Endothelial cell of umbilical vein (primary cell): ENCODE results near the gene LRRC19. TPM values are rescaled to one million over a fixed set of nuclear protein-coding genes. Genes with fewer than 3 reads are reported as not detected.

ENCODE experiments used
- BruUV-seq: library from RNA; stranded (reverse); fragments of 400-500 nt; replicated peaks from 2 replicates; lab custom pipeline; 2021; lab: Mats Ljungman, UMichigan
- CTCF ChIA-PET: fragments of 300-600, 350-600 bp; sonication (Branson Sonifier 250); formaldehyde crosslinking; loops from one replicate; lab custom pipeline; 2021; ENCODE audit warnings: antibody characterized with exemption, inconsistent platforms; lab: Charles Lee
- POLR2A ChIA-PET: fragments of 300-600, 350-600 bp; sonication (Branson Sonifier 250); formaldehyde crosslinking; loops from one replicate; lab custom pipeline; 2021; ENCODE audit warnings: antibody characterized with exemption, inconsistent platforms; lab: Charles Lee
- DNase-seq: peaks from one replicate; pipeline ENCODE4 v3.0.0-alpha.2; 2011; ENCODE audit warnings: low read depth, low spot score
- FAIRE-seq: peaks from 2 replicates; lab custom pipeline; 2011; peaks lifted over from hg19 to GRCh38; lab: Jason Lieb, UNC
- H2AFZ ChIP-seq: 2 replicates; pipeline ENCODE4 v1.6.0; 2012; ENCODE audit warnings: low read depth, low read length, control low read depth, inconsistent platforms
- H3K27ac ChIP-seq: 2 replicates; pipeline ENCODE4 v1.5.1; 2011; ENCODE audit warnings: low read depth, mild to moderate bottlenecking, control low read depth, low read length, moderate library complexity; ENCODE audit not compliant: insufficient read depth
- H3K27me3 ChIP-seq, 2 experiments: 2 replicates each; pipeline versions ENCODE4 v1.6.0 to v1.6.1; 2011; ENCODE audit warnings: low read length in 2 of 2, mixed read lengths in 1 of 2; ENCODE audit not compliant: control insufficient read depth in 2 of 2, insufficient read depth in 2 of 2
- H3K36me3 ChIP-seq, 2 experiments: 2 replicates in 1 of 2; 3 replicates in 1 of 2; pipeline ENCODE4 v1.5.1; 2011; ENCODE audit warnings: low read length in 2 of 2, mild to moderate bottlenecking in 1 of 2, moderate library complexity in 1 of 2; ENCODE audit not compliant: control insufficient read depth in 2 of 2, insufficient read depth in 2 of 2; ENCODE audit errors: extremely low read depth in 1 of 2
- H3K4me1 ChIP-seq: 3 replicates; pipeline ENCODE4 v1.5.1; 2011; ENCODE audit warnings: mild to moderate bottlenecking, low read length; ENCODE audit not compliant: control insufficient read depth, insufficient read depth; ENCODE audit errors: extremely low read depth
- H3K4me2 ChIP-seq: 2 replicates; pipeline ENCODE4 v1.6.1; 2011; ENCODE audit warnings: low read length, control low read depth, mixed read lengths; ENCODE audit not compliant: insufficient read depth
- H3K4me3 ChIP-seq, 3 experiments: fragments of 200-600 bp in 1 of 3; sonication (generic), shearing (Covaris generic) in 1 of 3; replicated peaks in 1 of 3; 2 replicates each; pipeline ENCODE4 v1.5.1; 2011 to 2016; ENCODE audit warnings: control low read depth in 3 of 3, low read length in 3 of 3, mild to moderate bottlenecking in 2 of 3, inconsistent platforms in 1 of 3, low read depth in 1 of 3, moderate library complexity in 1 of 3; ENCODE audit not compliant: insufficient read depth in 1 of 3
- H3K79me2 ChIP-seq: 2 replicates; pipeline ENCODE4 v1.6.0; 2012; ENCODE audit warnings: low read length, inconsistent platforms; ENCODE audit not compliant: control insufficient read depth, insufficient read depth
- H3K9ac ChIP-seq: replicated peaks from 2 replicates; pipeline ENCODE3; 2011; ENCODE audit warnings: low read length, control low read depth; ENCODE audit not compliant: insufficient read depth; ENCODE audit errors: extremely low read depth
- H3K9me1 ChIP-seq: replicated peaks from 3 replicates; pipeline ENCODE4 v1.6.0; 2011; ENCODE audit warnings: mild to moderate bottlenecking, low read length; ENCODE audit not compliant: control insufficient read depth, insufficient read depth; ENCODE audit errors: extremely low read depth
- H3K9me3 ChIP-seq: replicated peaks from 2 replicates; pipeline ENCODE4 v1.5.1; 2012; ENCODE audit warnings: low read length, inconsistent platforms; ENCODE audit not compliant: control insufficient read depth, insufficient read depth
- H4K20me1 ChIP-seq: replicated peaks from 2 replicates; pipeline ENCODE3; 2011; ENCODE audit warnings: mild to moderate bottlenecking, low read length; ENCODE audit not compliant: control insufficient read depth, insufficient read depth; ENCODE audit errors: extremely low read depth
- EZH2 ChIP-seq: IDR thresholded peaks from 2 replicates; pipeline ENCODE4 v1.6.1; 2012; ENCODE audit warnings: borderline replicate concordance, low read depth, mild to moderate bottlenecking, moderate library complexity, low read length, inconsistent platforms; ENCODE audit not compliant: severe bottlenecking
- FOS ChIP-seq: IDR thresholded peaks from 2 replicates; pipeline ENCODE4 v1.6.1; 2011; ENCODE audit warnings: mild to moderate bottlenecking, low read length, moderate library complexity, borderline replicate concordance; ENCODE audit not compliant: insufficient read depth
- GATA2 ChIP-seq: IDR thresholded peaks from 2 replicates; pipeline ENCODE4 v1.7.0; 2011; ENCODE audit warnings: low read depth, mild to moderate bottlenecking, moderate library complexity, mixed read lengths, low read length; ENCODE audit not compliant: insufficient read length, insufficient read depth
- JUN ChIP-seq: IDR thresholded peaks from 2 replicates; pipeline ENCODE4 v1.6.1; 2011; ENCODE audit warnings: borderline replicate concordance, low read depth; ENCODE audit not compliant: insufficient read length, insufficient read depth
- MYC ChIP-seq: IDR thresholded peaks from one replicate; pipeline ENCODE4 v1.6.1; 2011; ENCODE audit warnings: mild to moderate bottlenecking, low read depth, low read length
- POLR2A ChIP-seq: IDR thresholded peaks from 2 replicates; pipeline ENCODE4 v1.6.1; 2012; ENCODE audit warnings: low read depth, mild to moderate bottlenecking, control low read depth, low read length
- POLR2AphosphoS5 ChIP-seq: IDR thresholded peaks from 2 replicates; pipeline ENCODE4 v1.6.1; 2012; ENCODE audit warnings: low read depth, mild to moderate bottlenecking, control low read depth, low read length, moderate library complexity; ENCODE audit not compliant: insufficient read depth
- dilution Hi-C: fragments of 300-500 bp; cut with MboI; formaldehyde crosslinking; loops from one replicate; pipeline ENCODE4 v1.15.0; 2019; ENCODE audit warnings: low sequenced_read_pairs; ENCODE audit not compliant: extremely low pct_ligation_motif_present
- intact Hi-C: fragments of 100-400 bp; cut with micrococcal nuclease; formaldehyde crosslinking; loops from one replicate; pipeline ENCODE4 v1.10.0; 2022
- polyA plus RNA-seq, 4 experiments: library from polyadenylated mRNA; depleted of rRNA in 3 of 4; stranded (reverse) in 3 of 4; unstranded in 1 of 4; fragments of >200 nt; gene quantifications; 2 replicates each; pipeline versions ENCODE4 v1.2.1 to v1.2.3, GENCODE V29; 2011 to 2012; ENCODE audit warnings: missing spikeins in 1 of 4
- total RNA-seq: library from RNA; stranded (reverse); gene quantifications from 2 replicates; pipeline ENCODE4 v1.2.3, GENCODE V29; 2021
- TF ChIP-seq, protein P1 (sequence below), 2 donors: IDR thresholded peaks; 1 replicate in 1 of 2; 2 replicates in 1 of 2; pipeline ENCODE4 v1.5.1; 2011; ENCODE audit warnings: low read length in 2 of 2, mild to moderate bottlenecking in 2 of 2, moderate library complexity in 2 of 2, control low read depth in 1 of 2, inconsistent platforms in 1 of 2, low read depth in 1 of 2; ENCODE audit not compliant: insufficient read depth in 1 of 2; ENCODE audit errors: extremely low read depth in 1 of 2
- TF ChIP-seq, protein P2 (sequence below): IDR thresholded peaks from 2 replicates; pipeline ENCODE4 v1.6.1; 2011; ENCODE audit not compliant: insufficient read depth, insufficient read length

LRRC19 gene
- total and polyA plus RNA-seq, 2 donors (not counting 3 experiments of a cell fraction or from before 2014, with no cell fraction given) = not detected

DNA sequence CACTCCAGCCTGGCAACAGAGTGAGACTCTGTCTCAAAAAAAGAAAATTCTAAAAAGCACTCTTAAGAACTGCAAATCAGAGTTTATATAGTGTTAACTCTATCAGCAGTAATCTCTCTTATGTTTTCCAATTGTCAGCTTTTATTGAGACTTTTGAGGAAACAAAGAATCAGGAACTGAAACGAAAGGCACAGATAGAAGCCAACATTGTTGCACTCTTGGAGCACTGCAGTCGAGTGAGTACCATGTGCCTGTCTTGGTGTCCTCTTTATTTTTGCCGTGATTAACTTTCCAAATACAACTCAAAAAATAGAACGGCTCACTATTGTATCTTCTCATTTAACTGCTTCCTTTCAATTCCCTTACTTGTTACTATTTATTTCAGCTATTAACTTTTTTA is 41.7 kb upstream of the LRRC19 start:
- no TSS peak for BruUV-seq
- Histone ChIP-seq H3K9ac (no peak overlapping the region), H3K79me2 (no peaks in the 10 kb centered on the region), H4K20me1 (no peaks in the 10 kb centered on the region), H3K4me1 (no peaks in the 10 kb centered on the region), H3K9me3 (no peaks in the 10 kb centered on the region), H3K4me2 (no peak overlapping the region), H2AFZ (no peak overlapping the region), H3K4me3 (no peak overlapping the region), H3K27ac (no peak overlapping the region), H3K36me3 (no peaks in the 10 kb centered on the region), H3K27me3 (no peaks in the 10 kb centered on the region), H3K9me1 (no peaks in the 10 kb centered on the region)
- DNase-seq (no peak), FAIRE-seq (no peak)
- ChIA-PET CTCF (interaction anchor here (0.9 to 1.7 kb wide), 3 partner anchors 21 to 87 kb away, joined by 3 read pairs; no protein-coding TSS in a partner anchor), POLR2A (no interaction called here)
- dilution Hi-C loops = no loop called here
- TF ChIP-seq GATA2 = no peak
- no peak for TF ChIP-seq POLR2A
- no peak for TF ChIP-seq EZH2
- TF ChIP-seq POLR2AphosphoS5 = no peak
- no peak for TF ChIP-seq MYC
- TF ChIP-seq, protein P1, sequence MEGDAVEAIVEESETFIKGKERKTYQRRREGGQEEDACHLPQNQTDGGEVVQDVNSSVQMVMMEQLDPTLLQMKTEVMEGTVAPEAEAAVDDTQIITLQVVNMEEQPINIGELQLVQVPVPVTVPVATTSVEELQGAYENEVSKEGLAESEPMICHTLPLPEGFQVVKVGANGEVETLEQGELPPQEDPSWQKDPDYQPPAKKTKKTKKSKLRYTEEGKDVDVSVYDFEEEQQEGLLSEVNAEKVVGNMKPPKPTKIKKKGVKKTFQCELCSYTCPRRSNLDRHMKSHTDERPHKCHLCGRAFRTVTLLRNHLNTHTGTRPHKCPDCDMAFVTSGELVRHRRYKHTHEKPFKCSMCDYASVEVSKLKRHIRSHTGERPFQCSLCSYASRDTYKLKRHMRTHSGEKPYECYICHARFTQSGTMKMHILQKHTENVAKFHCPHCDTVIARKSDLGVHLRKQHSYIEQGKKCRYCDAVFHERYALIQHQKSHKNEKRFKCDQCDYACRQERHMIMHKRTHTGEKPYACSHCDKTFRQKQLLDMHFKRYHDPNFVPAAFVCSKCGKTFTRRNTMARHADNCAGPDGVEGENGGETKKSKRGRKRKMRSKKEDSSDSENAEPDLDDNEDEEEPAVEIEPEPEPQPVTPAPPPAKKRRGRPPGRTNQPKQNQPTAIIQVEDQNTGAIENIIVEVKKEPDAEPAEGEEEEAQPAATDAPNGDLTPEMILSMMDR (IDR thresholded peaks at IDR 0.05; ENCODE audit: extremely low read depth in 1 of 2, insufficient read depth in 1 of 2, low read depth in 1 of 2, low read length in 2 of 2) = no peak
- TF ChIP-seq, protein P2, sequence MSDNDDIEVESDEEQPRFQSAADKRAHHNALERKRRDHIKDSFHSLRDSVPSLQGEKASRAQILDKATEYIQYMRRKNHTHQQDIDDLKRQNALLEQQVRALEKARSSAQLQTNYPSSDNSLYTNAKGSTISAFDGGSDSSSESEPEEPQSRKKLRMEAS = no peak
- no peak for TF ChIP-seq FOS
- no peak for TF ChIP-seq JUN
- intact Hi-C loops = no loop called here
